Left colon (tissue), 2 donors: ENCODE results near the gene DSCAML1. TPM values are rescaled to one million over a fixed set of nuclear protein-coding genes. Genes with fewer than 3 reads are reported as not detected.

Source experiments
- ATAC-seq: fragments of 200-7000 bp; cut with Tn5 transposase; one replicate; pipeline ENCODE4 v1.9.1; 2020; ENCODE audit warnings: mild to moderate bottlenecking, moderate library complexity
- DNase-seq, 2 donors: peaks; one replicate each; pipeline ENCODE4 v3.0.0-alpha.2; 2020
- intact Hi-C, 2 donors: fragments of 100-400 bp; cut with DNase I in 1 of 2; cut with micrococcal nuclease in 1 of 2; formaldehyde crosslinking; loops; one replicate each; pipeline versions ENCODE4 v1.11.2 to v1.14.0; 2022; cut with DNase I, micrococcal nuclease
- total RNA-seq, 2 donors: library from RNA; stranded (reverse); fragmentation: NEBNext Ultra II Directional; extraction: Animal tissue kit (Norgen Biotek cat#: 25700); gene quantifications; one replicate each; pipeline ENCODE4 v1.2.1, GENCODE V29; 2021
- donor health status: DM: no; HTN: no; CAD: no.
- donor health status: DM: yes; HTN: yes; CAD: no.

Gene DSCAML1
- total RNA-seq, 2 donors from 2014 or later: 3.6 to 8.6 TPM

- ATAC-seq: no peak
These were observed 352.0 kb downstream of the DSCAML1 start for GRCh38 chr11:117444711-117445658.

GRCh38 chr11:117444256-117444655 is 352.8 kb downstream of the DSCAML1 start:
- ATAC-seq (no peak), DNase-seq (no peak)
- intact Hi-C loops: no loop called here

More at GRCh38 chr11:117444711-117445658, 352.0 kb downstream of the DSCAML1 start:
- intact Hi-C loops: no loop called here
- no peak for DNase-seq

- ATAC-seq: peak; percentile 89
- intact Hi-C loops: no loop called here
- DNase-seq: peak in 1 of 2 donors; percentile 58
These were observed 353.5 kb downstream of the DSCAML1 start for GRCh38 chr11:117443266-117444186.

GRCh38 chr11:117442869-117443239 is 354.2 kb downstream of the DSCAML1 start:
- intact Hi-C loops: no loop called here
- no peak for ATAC-seq

GRCh38 chr11:117442049-117442868 is 354.8 kb downstream of the DSCAML1 start:
- ATAC-seq: no peak
- intact Hi-C loops: no loop called here
- DNase-seq: no peak

More at GRCh38 chr11:117442869-117443239, 354.2 kb downstream of the DSCAML1 start:
- DNase-seq: no peak

- intact Hi-C loops: no loop called here
- DNase-seq: no peak
- no peak for ATAC-seq
These were observed 355.7 kb downstream of the DSCAML1 start for GRCh38 chr11:117441146-117441975.

GRCh38 chr11:117440258-117440657 is 356.8 kb downstream of the DSCAML1 start:
- DNase-seq (no peak), ATAC-seq (no peak)
- intact Hi-C loops: no loop called here

GRCh38 chr11:117439256-117439655 is 357.8 kb downstream of the DSCAML1 start:
- ATAC-seq (no peak), DNase-seq (no peak)
- intact Hi-C loops: no loop called here

- no peak for ATAC-seq
- DNase-seq: no peak
- intact Hi-C loops: no loop called here
These were observed 358.5 kb downstream of the DSCAML1 start for GRCh38 chr11:117438371-117439000.

- DNase-seq (no peak), ATAC-seq (no peak)
- intact Hi-C loops: no loop called here
These were observed 359.3 kb downstream of the DSCAML1 start for GRCh38 chr11:117437791-117438130.

GRCh38 chr11:117437041-117437790 is 359.8 kb downstream of the DSCAML1 start:
- no peak for DNase-seq
- no peak for ATAC-seq
- intact Hi-C loops: no loop called here

GRCh38 chr11:117435326-117435725 is 361.7 kb downstream of the DSCAML1 start:
- no peak for ATAC-seq
- DNase-seq: no peak
- intact Hi-C loops: no loop called here

GRCh38 chr11:117434481-117434880 is 362.5 kb downstream of the DSCAML1 start:
- intact Hi-C loops: no loop called here
- DNase-seq (no peak), ATAC-seq (no peak)

GRCh38 chr11:117433717-117434116 is 363.3 kb downstream of the DSCAML1 start:
- ATAC-seq (no peak), DNase-seq (no peak)
- intact Hi-C loops: no loop called here

GRCh38 chr11:117431436-117431835 is 365.6 kb downstream of the DSCAML1 start:
- ATAC-seq (no peak), DNase-seq (no peak)
- intact Hi-C loops: no loop called here

- ATAC-seq: no peak
- intact Hi-C loops: no loop called here
- DNase-seq: no peak
These were observed 366.6 kb downstream of the DSCAML1 start for GRCh38 chr11:117430293-117430955.
